Thyroid gland (tissue), 4 donors: ENCODE data around the gene FAM171A2.

Experiments used
- POLR2A ChIP-seq, 2 donors: fragments of 450-650 bp; IDR thresholded peaks; one replicate each; pipeline ENCODE4 v1.6.1; 2017; ENCODE audit warnings: antibody characterized with exemption in 2 of 2, mild to moderate bottlenecking in 2 of 2, moderate library complexity in 1 of 2
- TF ChIP-seq, protein P1 (sequence below), 6 experiments: fragments of 200-600 bp in 3 of 6; fragments of 450-650 bp in 3 of 6; sonication (generic) in 3 of 6; IDR thresholded peaks; one replicate each; pipeline ENCODE4 v1.5.1; 2016 to 2019; ENCODE audit warnings: antibody characterized with exemption in 6 of 6, mild to moderate bottlenecking in 2 of 6, inconsistent platforms in 1 of 6, moderate library complexity in 1 of 6

DNA sequence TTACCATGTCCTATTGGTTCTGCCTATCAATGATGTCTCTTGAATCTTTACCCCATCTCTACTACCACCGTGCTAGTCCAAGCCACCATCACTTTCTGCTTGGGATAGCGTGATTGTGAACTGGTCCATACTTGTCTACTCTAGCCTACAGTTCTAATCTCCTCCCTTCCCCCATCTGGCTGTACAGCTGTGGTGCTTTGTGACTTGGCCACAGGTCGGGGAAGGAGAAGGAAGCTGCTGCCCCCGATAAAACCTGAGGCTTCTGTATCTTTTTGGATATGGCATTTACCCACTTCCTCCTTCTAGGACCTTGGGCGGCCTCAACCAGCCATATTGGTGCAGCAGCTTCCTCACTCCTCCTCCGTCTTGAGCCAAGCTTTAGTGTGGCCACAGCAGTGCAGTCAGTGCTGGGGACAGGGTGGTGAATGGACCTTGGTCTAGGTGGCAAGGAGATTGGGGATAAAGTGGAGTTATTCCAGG lies 26.1 kb upstream of the FAM171A2 start:
- TF ChIP-seq POLR2A (IDR thresholded peaks at IDR 0.05): no peak
- TF ChIP-seq, protein P1, sequence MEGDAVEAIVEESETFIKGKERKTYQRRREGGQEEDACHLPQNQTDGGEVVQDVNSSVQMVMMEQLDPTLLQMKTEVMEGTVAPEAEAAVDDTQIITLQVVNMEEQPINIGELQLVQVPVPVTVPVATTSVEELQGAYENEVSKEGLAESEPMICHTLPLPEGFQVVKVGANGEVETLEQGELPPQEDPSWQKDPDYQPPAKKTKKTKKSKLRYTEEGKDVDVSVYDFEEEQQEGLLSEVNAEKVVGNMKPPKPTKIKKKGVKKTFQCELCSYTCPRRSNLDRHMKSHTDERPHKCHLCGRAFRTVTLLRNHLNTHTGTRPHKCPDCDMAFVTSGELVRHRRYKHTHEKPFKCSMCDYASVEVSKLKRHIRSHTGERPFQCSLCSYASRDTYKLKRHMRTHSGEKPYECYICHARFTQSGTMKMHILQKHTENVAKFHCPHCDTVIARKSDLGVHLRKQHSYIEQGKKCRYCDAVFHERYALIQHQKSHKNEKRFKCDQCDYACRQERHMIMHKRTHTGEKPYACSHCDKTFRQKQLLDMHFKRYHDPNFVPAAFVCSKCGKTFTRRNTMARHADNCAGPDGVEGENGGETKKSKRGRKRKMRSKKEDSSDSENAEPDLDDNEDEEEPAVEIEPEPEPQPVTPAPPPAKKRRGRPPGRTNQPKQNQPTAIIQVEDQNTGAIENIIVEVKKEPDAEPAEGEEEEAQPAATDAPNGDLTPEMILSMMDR (IDR thresholded peaks at IDR 0.05): no peak
